ENCODE data around the gene EMILIN1. TPM values are rescaled to one million over a fixed set of nuclear protein-coding genes. Genes with fewer than 3 reads are reported as not detected.
A peak's percentile ranks its signal among the peaks of the same experiment; 100 is the strongest.

EMILIN1 gene
- total RNA-seq (100 to 1,000 TPM; 180 to 200 TPM), polyA plus RNA-seq (100 to 1,000 TPM in 1 of 2 donors, 10 to 100 TPM in 1; 50.0 to 249 TPM)
- long read RNA-seq, donor 1, partial matches to known transcripts: 8 of 9 reads
- long read RNA-seq, donor 1, other reads (novel, unspliced or antisense): 1 of 9 reads
- long read RNA-seq, donor 2, partial matches to known transcripts: 5 of 18 reads
- long read RNA-seq, donor 2, other reads (novel, unspliced or antisense): 13 of 18 reads

GRCh38 chr2:27078267-27079194, at the start of gene EMILIN1:
EMILIN1 (plus strand) TSS chr2:27078615; CDS start chr2:27079066, 451 bp downstream.
- Histone ChIP-seq H3K27me3 (ENCODE audit: control insufficient read depth in 1 of 2, insufficient read depth in 2 of 2, low read length in 1 of 2) (no peaks in the 10 kb centered on the region), H3K27ac (ENCODE audit: low read depth in 1 of 2, low read length in 2 of 2) (peak within 1 kb of the TSS; percentile 3 to 80), H3K4me1 (ENCODE audit: control insufficient read depth in 1 of 2, insufficient read depth in 2 of 2, low read length in 2 of 2) (no peaks in the 10 kb centered on the region), H3K4me3 (ENCODE audit: low read length in 2 of 2) (peak within 1 kb of the TSS; percentile 28 to 77), H3K9me3 (ENCODE audit: control insufficient read depth, low read length) (no peaks in the 10 kb centered on the region), H3K36me3 (ENCODE audit: control insufficient read depth in 1 of 2, insufficient read depth in 2 of 2, low read length in 1 of 2) (peaks cover 0 to 2% of the 10 kb centered on the region in 2 donors)
- WGBS, 2 donors: 3 to 4% methylated on average over 40 to 41 of the region's 41 CpGs
- DNase-seq: peak; percentile 95 to 96
- intact Hi-C loops (cut with DNase I): loop anchor here (2.0 to 5.0 kb wide), 2 partner anchors 28 to 36 kb away; partner anchors contain the start of gene AGBL5 (in 1 of the 2)
- peak; percentile 91 for ATAC-seq (ENCODE audit: low FRiP score)

DNA sequence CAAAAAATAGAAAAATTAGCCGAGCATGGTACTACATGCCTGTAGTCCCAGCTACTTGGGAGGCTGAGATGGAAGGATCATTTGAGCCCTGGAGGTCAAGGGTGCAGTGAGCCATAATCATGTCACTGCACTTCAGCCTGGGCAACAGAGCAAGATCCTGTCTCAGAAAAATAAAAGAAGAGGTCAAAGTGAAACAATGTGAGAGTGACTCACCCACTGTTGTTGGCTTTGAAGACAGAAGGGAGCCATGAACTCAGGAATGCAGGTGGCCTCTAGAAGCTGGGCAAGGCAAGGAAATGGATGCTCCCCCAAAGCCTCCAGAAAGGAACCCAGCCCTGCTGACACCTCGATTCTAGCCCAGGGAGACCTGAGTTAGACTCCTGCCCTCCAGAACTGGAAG, 49.4 kb upstream of the EMILIN1 start:
- peaks cover 0 to 3% of the 10 kb centered on the region in 2 donors for H3K4me1 ChIP-seq (ENCODE audit: control insufficient read depth in 1 of 2, insufficient read depth in 2 of 2, low read length in 2 of 2)
- intact Hi-C loops (cut with DNase I): no loop called here
- no peaks in the 10 kb centered on the region for H3K36me3 ChIP-seq (ENCODE audit: control insufficient read depth in 1 of 2, insufficient read depth in 2 of 2, low read length in 1 of 2)
- H3K27me3 ChIP-seq (ENCODE audit: control insufficient read depth in 1 of 2, insufficient read depth in 2 of 2, low read length in 1 of 2): no peaks in the 10 kb centered on the region
- no peak for ATAC-seq (ENCODE audit: low FRiP score)
- no peak overlapping the region for H3K27ac ChIP-seq (ENCODE audit: low read depth in 1 of 2, low read length in 2 of 2)
- no peaks in the 10 kb centered on the region for H3K9me3 ChIP-seq (ENCODE audit: control insufficient read depth, low read length)
- no peak for DNase-seq
- WGBS, 2 donors: 90 to 94% methylated on average over 2 of the region's 2 CpGs
- no peak overlapping the region for H3K4me3 ChIP-seq (ENCODE audit: low read length in 2 of 2)

- intact Hi-C loops (cut with DNase I): loop anchor here (5.0 kb wide), 1 partner anchor 50 kb away; no protein-coding TSS in a partner anchor
- peaks cover 0 to 8% of the 10 kb centered on the region in 2 donors for H3K36me3 ChIP-seq (ENCODE audit: control insufficient read depth in 1 of 2, insufficient read depth in 2 of 2, low read length in 1 of 2)
These were observed 45.7 kb upstream of the EMILIN1 start, which contains the start of gene TMEM214 for GRCh38 chr2:27032495-27033252. TMEM214 (plus strand) TSS chr2:27032965; CDS start chr2:27033016, 51 bp downstream.

GRCh38 chr2:27033253-27033852, 45.1 kb upstream of the EMILIN1 start:
- no peaks in the 10 kb centered on the region for H3K27me3 ChIP-seq (ENCODE audit: control insufficient read depth in 1 of 2, insufficient read depth in 2 of 2, low read length in 1 of 2)
- peak overlapping the region in 1 of 2 donors; percentile 79 for H3K27ac ChIP-seq (ENCODE audit: low read depth in 1 of 2, low read length in 2 of 2)
- ATAC-seq (ENCODE audit: low FRiP score): peak; percentile 1
- DNase-seq: no peak
- peak overlapping the region; percentile 67 to 71 for H3K4me3 ChIP-seq (ENCODE audit: low read length in 2 of 2)
- H3K4me1 ChIP-seq (ENCODE audit: control insufficient read depth in 1 of 2, insufficient read depth in 2 of 2, low read length in 2 of 2): peaks cover 0 to 3% of the 10 kb centered on the region in 2 donors
- 2% methylated on average over 11 of the region's 11 CpGs for WGBS, 2 donors
- H3K36me3 ChIP-seq (ENCODE audit: control insufficient read depth in 1 of 2, insufficient read depth in 2 of 2, low read length in 1 of 2): peaks cover 0 to 8% of the 10 kb centered on the region in 2 donors
- intact Hi-C loops (cut with DNase I): loop anchor here (5.0 kb wide), 1 partner anchor 49 kb away; no protein-coding TSS in a partner anchor
- no peaks in the 10 kb centered on the region for H3K9me3 ChIP-seq (ENCODE audit: control insufficient read depth, low read length)

More at GRCh38 chr2:27032495-27033252, 45.7 kb upstream of the EMILIN1 start, which contains the start of gene TMEM214:
- peak; percentile 94 to 96 for DNase-seq
- peak; percentile 97 for ATAC-seq (ENCODE audit: low FRiP score)
- H3K9me3 ChIP-seq (ENCODE audit: control insufficient read depth, low read length): no peaks in the 10 kb centered on the region
- peaks cover 0 to 3% of the 10 kb centered on the region in 2 donors for H3K4me1 ChIP-seq (ENCODE audit: control insufficient read depth in 1 of 2, insufficient read depth in 2 of 2, low read length in 2 of 2)
- WGBS, 2 donors: 0 to 1% methylated on average over 73 to 76 of the region's 76 CpGs
- peak within 1 kb of the TSS; percentile 67 to 71 for H3K4me3 ChIP-seq (ENCODE audit: low read length in 2 of 2)
- no peaks in the 10 kb centered on the region for H3K27me3 ChIP-seq (ENCODE audit: control insufficient read depth in 1 of 2, insufficient read depth in 2 of 2, low read length in 1 of 2)
- peak within 1 kb of the TSS in 1 of 2 donors; percentile 79 for H3K27ac ChIP-seq (ENCODE audit: low read depth in 1 of 2, low read length in 2 of 2)

GRCh38 chr2:27038012-27038411, 40.4 kb upstream of the EMILIN1 start:
- no peaks in the 10 kb centered on the region for H3K9me3 ChIP-seq (ENCODE audit: control insufficient read depth, low read length)
- H3K4me1 ChIP-seq (ENCODE audit: control insufficient read depth in 1 of 2, insufficient read depth in 2 of 2, low read length in 2 of 2): peaks cover 0 to 3% of the 10 kb centered on the region in 2 donors
- intact Hi-C loops (cut with DNase I): no loop called here
- H3K4me3 ChIP-seq (ENCODE audit: low read length in 2 of 2): no peak overlapping the region
- WGBS, 2 donors: 83 to 88% methylated on average over 6 of the region's 6 CpGs
- no peak for ATAC-seq (ENCODE audit: low FRiP score)
- peaks cover 0 to 16% of the 10 kb centered on the region in 2 donors for H3K36me3 ChIP-seq (ENCODE audit: control insufficient read depth in 1 of 2, insufficient read depth in 2 of 2, low read length in 1 of 2)
- no peaks in the 10 kb centered on the region for H3K27me3 ChIP-seq (ENCODE audit: control insufficient read depth in 1 of 2, insufficient read depth in 2 of 2, low read length in 1 of 2)
- peak in 1 of 2 donors; percentile 62 for DNase-seq
- H3K27ac ChIP-seq (ENCODE audit: low read depth in 1 of 2, low read length in 2 of 2): no peak overlapping the region

GRCh38 chr2:27038631-27039339, 39.6 kb upstream of the EMILIN1 start:
- H3K4me1 ChIP-seq (ENCODE audit: control insufficient read depth in 1 of 2, insufficient read depth in 2 of 2, low read length in 2 of 2): peaks cover 0 to 2% of the 10 kb centered on the region in 2 donors
- H3K27ac ChIP-seq (ENCODE audit: low read depth in 1 of 2, low read length in 2 of 2): no peak overlapping the region
- ATAC-seq (ENCODE audit: low FRiP score) (no peak), DNase-seq (peak in 1 of 2 donors; percentile 71)
- no peaks in the 10 kb centered on the region for H3K27me3 ChIP-seq (ENCODE audit: control insufficient read depth in 1 of 2, insufficient read depth in 2 of 2, low read length in 1 of 2)
- H3K4me3 ChIP-seq (ENCODE audit: low read length in 2 of 2): no peak overlapping the region
- peaks cover 0 to 16% of the 10 kb centered on the region in 2 donors for H3K36me3 ChIP-seq (ENCODE audit: control insufficient read depth in 1 of 2, insufficient read depth in 2 of 2, low read length in 1 of 2)
- no peaks in the 10 kb centered on the region for H3K9me3 ChIP-seq (ENCODE audit: control insufficient read depth, low read length)
- intact Hi-C loops (cut with DNase I): no loop called here
- WGBS, 2 donors: 82 to 84% methylated on average over 17 of the region's 17 CpGs

- intact Hi-C loops (cut with DNase I): no loop called here
- H3K27ac ChIP-seq (ENCODE audit: low read depth in 1 of 2, low read length in 2 of 2): no peak overlapping the region
- H3K4me1 ChIP-seq (ENCODE audit: control insufficient read depth in 1 of 2, insufficient read depth in 2 of 2, low read length in 2 of 2): no peaks in the 10 kb centered on the region
- H3K36me3 ChIP-seq (ENCODE audit: control insufficient read depth in 1 of 2, insufficient read depth in 2 of 2, low read length in 1 of 2): peaks cover 0 to 16% of the 10 kb centered on the region in 2 donors
- 89 to 90% methylated on average over 6 of the region's 6 CpGs for WGBS, 2 donors
- no peak overlapping the region for H3K4me3 ChIP-seq (ENCODE audit: low read length in 2 of 2)
- no peaks in the 10 kb centered on the region for H3K27me3 ChIP-seq (ENCODE audit: control insufficient read depth in 1 of 2, insufficient read depth in 2 of 2, low read length in 1 of 2)
- ATAC-seq (ENCODE audit: low FRiP score): no peak
- DNase-seq: peak in 1 of 2 donors; percentile 50
- no peaks in the 10 kb centered on the region for H3K9me3 ChIP-seq (ENCODE audit: control insufficient read depth, low read length)
These were observed 39.0 kb upstream of the EMILIN1 start for GRCh38 chr2:27039426-27039825.

Data from aorta (tissue), 5 donors.